Amygdala (tissue), 56 donors: ENCODE results near the gene CALML6.
"Not testable (repeated sequence)": the region's sequence is repeated elsewhere in the genome, so short reads cannot be mapped to it uniquely, and the experiment has no call there.

Experiments used
- DNase-seq, 56 donors: peaks; one replicate each; lab custom pipeline; 2025; lab: John Stamatoyannopoulos, UW

Gene CALML6

GRCh38 chr1:1914971-1915692, at the start of gene CALML6:
Gene CALML6 (plus strand): TSS chr1:1915260. CDS start chr1:1915281, 21 bp downstream.
- no peak for DNase-seq

- no peak for DNase-seq
Observed at GRCh38 chr1:1867164-1867563, 47.9 kb upstream of the CALML6 start.

- DNase-seq, result no peak
Observed at GRCh38 chr1:1869469-1869868, 45.6 kb upstream of the CALML6 start.

GRCh38 chr1:1872329-1872994, 42.6 kb upstream of the CALML6 start:
- no peak for DNase-seq

- peak in 5 of 56 donors; percentile 15 to 52 (median 33) for DNase-seq
Observed at GRCh38 chr1:1873186-1873585, 41.9 kb upstream of the CALML6 start.

GRCh38 chr1:1874901-1875300, 40.2 kb upstream of the CALML6 start:
- DNase-seq, result no peak

- no peak for DNase-seq
Observed at GRCh38 chr1:1875932-1876331, 39.1 kb upstream of the CALML6 start.

GRCh38 chr1:1876335-1876930, 38.6 kb upstream of the CALML6 start:
- no peak for DNase-seq

GRCh38 chr1:1877865-1878436, 37.1 kb upstream of the CALML6 start:
- DNase-seq, result no peak

GRCh38 chr1:1879942-1880341, 35.1 kb upstream of the CALML6 start:
- DNase-seq, result no peak

GRCh38 chr1:1880617-1881312, 34.3 kb upstream of the CALML6 start:
- DNase-seq, result no peak

- DNase-seq, result no peak
Observed at GRCh38 chr1:1881727-1882126, 33.3 kb upstream of the CALML6 start.

GRCh38 chr1:1883092-1883873, 31.8 kb upstream of the CALML6 start:
- DNase-seq, result no peak

GRCh38 chr1:1883890-1884289, 31.2 kb upstream of the CALML6 start:
- not testable (repeated sequence) for DNase-seq

GRCh38 chr1:1889090-1889750, 25.8 kb upstream of the CALML6 start:
- DNase-seq, result no peak

- peak in 15 of 56 donors; percentile 20 to 59 (median 42) for DNase-seq
Observed at GRCh38 chr1:1889847-1890505, 25.1 kb upstream of the CALML6 start.

- DNase-seq, result peak in 54 of 56 donors; percentile 26 to 90 (median 78)
Observed at GRCh38 chr1:1890506-1891348, 24.3 kb upstream of the CALML6 start, which contains the start of gene GNB1. Gene GNB1 (minus strand): TSS chr1:1891087. CDS start chr1:1825453, 65,634 bp downstream.
